AG09309 (cell line): ENCODE results near the gene CACNA1E.

Experiments used
- DNase-seq: peaks from one replicate; pipeline ENCODE4 v3.0.0-alpha.2; 2010; ENCODE audit warnings: low read depth
- H3K4me3 ChIP-seq: 2 replicates; pipeline ENCODE4 v1.5.1; 2011; ENCODE audit warnings: mild to moderate bottlenecking, low read depth, low read length, moderate library complexity; ENCODE audit not compliant: control insufficient read depth
- CTCF ChIP-seq: IDR thresholded peaks from 2 replicates; pipeline ENCODE4 v1.5.1; 2011; ENCODE audit warnings: mild to moderate bottlenecking, low read depth, low read length, inconsistent platforms; ENCODE audit not compliant: insufficient read depth, control insufficient read depth; ENCODE audit errors: missing control alignments

The CACNA1E gene

GRCh38 chr1:181497870-181498269 lies 14.6 kb downstream of the CACNA1E start:
- no peak overlapping the region for H3K4me3 ChIP-seq
- TF ChIP-seq CTCF, result no peak
- no peak for DNase-seq

GRCh38 chr1:181499825-181500224 lies 16.5 kb downstream of the CACNA1E start:
- no peak overlapping the region for H3K4me3 ChIP-seq
- DNase-seq, result no peak
- TF ChIP-seq CTCF, result no peak

GRCh38 chr1:181500636-181501035 lies 17.3 kb downstream of the CACNA1E start:
- no peak for DNase-seq
- no peak overlapping the region for H3K4me3 ChIP-seq
- no peak for TF ChIP-seq CTCF

- no peak for DNase-seq
- H3K4me3 ChIP-seq, result no peak overlapping the region
- no peak for TF ChIP-seq CTCF
Measured at GRCh38 chr1:181501612-181502011, 18.3 kb downstream of the CACNA1E start.

GRCh38 chr1:181503171-181503810 lies 20.0 kb downstream of the CACNA1E start:
- no peak for DNase-seq
- TF ChIP-seq CTCF, result no peak

GRCh38 chr1:181504399-181504842 lies 21.1 kb downstream of the CACNA1E start:
- TF ChIP-seq CTCF, result no peak
- no peak for DNase-seq
- H3K4me3 ChIP-seq, result no peak overlapping the region

More at GRCh38 chr1:181503171-181503810, 20.0 kb downstream of the CACNA1E start:
- no peak overlapping the region for H3K4me3 ChIP-seq
